ENCODE measurements around the gene TNFRSF14. TPM values are rescaled to one million over a fixed set of nuclear protein-coding genes. Genes with fewer than 3 reads are reported as not detected.

The TNFRSF14 gene
- total and polyA plus RNA-seq, 9 of the 15 experiments (the other 6 are each of a cell fraction or from before 2014, with no cell fraction given) = 0.11 to 2.3 (median 0.68) TPM; not detected in 2

GRCh38 chr1:2545754-2546514 is 10.2 kb upstream of the TNFRSF14 start (continued):
- TF ChIP-seq FOXP1 (CRISPR knock-in tag; IDR thresholded peaks at IDR 0.05) (no peak), MTA2 (IDR thresholded peaks at IDR 0.05; ENCODE audit: low read depth) (no peak), SRSF9 (IDR thresholded peaks at IDR 0.05; ENCODE audit: borderline replicate concordance, low read depth, low read length) (no peak), WHSC1 (IDR thresholded peaks at IDR 0.05; ENCODE audit: low read length) (no peak), E2F4 (CRISPR knock-in tag; IDR thresholded peaks at IDR 0.05; ENCODE audit: low read depth) (no peak), HEY1 (CRISPR knock-in tag; IDR thresholded peaks at IDR 0.05; ENCODE audit: borderline replicate concordance) (no peak), SRF (CRISPR knock-in tag; IDR thresholded peaks at IDR 0.05) (no peak; a peak in 1 of 4 replicates), YY1 (IDR thresholded peaks at IDR 0.05; ENCODE audit: borderline replicate concordance in 1 of 3, control insufficient read depth in 1 of 3, extremely low read depth in 1 of 3, insufficient read depth in 3 of 3, insufficient read length in 1 of 3, insufficient replicate concordance in 2 of 3, low read depth in 1 of 3, low read length in 2 of 3) (peak in 2 of 3 experiments; percentile 39 to 41), NFYB (IDR thresholded peaks at IDR 0.05; ENCODE audit: extremely low read depth, insufficient read length) (peak; percentile 71), TBL1XR1 (IDR thresholded peaks at IDR 0.05; ENCODE audit: low read length in 2 of 2) (0 out of 4 replicates have a peak, but pooled peaks of 1 of the 2 experiments have one; percentile 38), ARHGAP35 (IDR thresholded peaks at IDR 0.05; ENCODE audit: partially characterized antibody) (no peak), SNAPC5 (CRISPR knock-in tag; IDR thresholded peaks at IDR 0.05) (no peak), THRAP3 (IDR thresholded peaks at IDR 0.05; ENCODE audit: borderline replicate concordance) (no peak), ZNF436 (CRISPR knock-in tag; IDR thresholded peaks at IDR 0.05) (peak; percentile 97), MCM5 (IDR thresholded peaks at IDR 0.05; ENCODE audit: low read depth) (no peak), POLR3G (IDR thresholded peaks at IDR 0.05; ENCODE audit: extremely low read depth, insufficient read length, insufficient replicate concordance) (no peak), GABPB2 (CRISPR knock-in tag; conservative IDR thresholded peaks at IDR 0.05) (no peak)
